A549 (cell line): ENCODE data around the gene ASAP2.

Experiments used
- CEBPB ChIP-seq, 2 experiments: fragments of >200 bp in 1 of 2; sonication (Bioruptor Twin) in 1 of 2; formaldehyde crosslinking in 1 of 2; IDR thresholded peaks; 2 replicates each; pipeline ENCODE4 v1.6.1; 2012 to 2016
- POLR2A ChIP-seq: IDR thresholded peaks from 2 replicates; pipeline ENCODE4 v1.6.1; 2012; ENCODE audit warnings: mild to moderate bottlenecking, low read length

GRCh38 chr2:9354318-9354717 lies 147.7 kb downstream of the ASAP2 start:
- TF ChIP-seq POLR2A (no peak), CEBPB (IDR thresholded peaks at IDR 0.05) (no peak)
